Esophagus muscularis mucosa (tissue), 4 donors: ENCODE measurements around the gene PDE4D. TPM values are rescaled to one million over a fixed set of nuclear protein-coding genes. Genes with fewer than 3 reads are reported as not detected.

Source experiments
- DNase-seq: peaks from one replicate; pipeline ENCODE4 v3.0.0-alpha.2; 2017; ENCODE audit errors: extremely low spot score
- H3K27ac ChIP-seq, 4 donors: fragments of 200-600 bp; sonication (generic); replicated peaks in 1 of 4; 1 replicate in 3 of 4; 2 replicates in 1 of 4; pipeline ENCODE4 v1.5.1; 2016 to 2019; ENCODE audit warnings: mild to moderate bottlenecking in 1 of 4
- H3K27me3 ChIP-seq, 4 donors: fragments of 200-600 bp; sonication (generic); one replicate each; pipeline versions ENCODE4 v1.5.1 to v1.6.0; 2016 to 2019
- H3K36me3 ChIP-seq, 4 donors: fragments of 200-600 bp; sonication (generic); one replicate each; pipeline ENCODE4 v1.5.1; 2016 to 2019
- H3K4me1 ChIP-seq, 4 donors: fragments of 200-600 bp; sonication (generic); one replicate each; pipeline ENCODE4 v1.5.1; 2016 to 2019
- H3K4me3 ChIP-seq, 4 donors: fragments of 200-600 bp; sonication (generic); 1 replicate in 2 of 4; 2 replicates in 2 of 4; pipeline ENCODE4 v1.5.1; 2016 to 2019; ENCODE audit warnings: mild to moderate bottlenecking in 4 of 4, moderate library complexity in 1 of 4
- H3K9me3 ChIP-seq, 4 donors: fragments of 200-600 bp; sonication (generic); 1 replicate in 3 of 4; 2 replicates in 1 of 4; pipeline ENCODE4 v1.5.1; 2016 to 2019
- CTCF ChIP-seq, 3 experiments: fragments of 200-600 bp in 2 of 3; fragments of 450-650 bp in 1 of 3; sonication (generic) in 2 of 3; IDR thresholded peaks; one replicate each; pipeline ENCODE4 v1.5.1; 2017 to 2019; ENCODE audit warnings: antibody characterized with exemption in 3 of 3, mild to moderate bottlenecking in 2 of 3, moderate library complexity in 1 of 3
- EP300 ChIP-seq: sonication (generic); formaldehyde crosslinking; IDR thresholded peaks from one replicate; pipeline ENCODE4 v1.6.1; 2017; ENCODE audit warnings: antibody characterized with exemption
- POLR2A ChIP-seq: fragments of 450-650 bp; IDR thresholded peaks from one replicate; pipeline ENCODE4 v1.6.1; 2017; ENCODE audit warnings: antibody characterized with exemption, moderate library complexity, mild to moderate bottlenecking, low read depth
- POLR2AphosphoS5 ChIP-seq, 2 donors: sonication (generic); formaldehyde crosslinking; IDR thresholded peaks; one replicate each; pipeline ENCODE4 v1.6.1; 2017; ENCODE audit warnings: antibody characterized with exemption in 2 of 2
- WGBS: methylation state at CpG from one replicate; pipeline ENCODE4 v1.1.5; 2018; 5-methylcytosine and 5-hydroxymethylcytosine counted together
- intact Hi-C: fragments of 100-400 bp; cut with DNase I; formaldehyde crosslinking; loops from one replicate; pipeline ENCODE4 v1.15.1; 2023
- total RNA-seq, 4 donors: library from RNA; depleted of rRNA; stranded (reverse); fragments of >200 nt; gene quantifications; one replicate each; pipeline versions ENCODE4 v1.1.0 to v1.2.1, GENCODE V29; 2016

PDE4D gene
- total RNA-seq, 4 donors from 2014 or later = 39.2 to 87.0 (median 50.2) TPM

- WGBS = 77% methylated on average over 4 of the region's 4 CpGs
- TF ChIP-seq CTCF (IDR thresholded peaks at IDR 0.05) (no peak), POLR2AphosphoS5 (IDR thresholded peaks at IDR 0.05) (no peak), EP300 (no peak), POLR2A (no peak)
- intact Hi-C loops = no loop called here
- no peak overlapping the region for H3K27ac ChIP-seq
- H3K4me3 ChIP-seq = no peak overlapping the region
- no peak for DNase-seq
- H3K36me3 ChIP-seq = no peaks in the 10 kb centered on the region
- H3K27me3 ChIP-seq = no peaks in the 10 kb centered on the region
- H3K9me3 ChIP-seq = no peaks in the 10 kb centered on the region
- no peaks in the 10 kb centered on the region for H3K4me1 ChIP-seq
Measured at GRCh38 chr5:59833448-59833847, 60.1 kb downstream of the PDE4D start.

GRCh38 chr5:59832577-59833301 is 60.8 kb downstream of the PDE4D start:
- intact Hi-C loops = no loop called here
- Histone ChIP-seq H3K36me3 (no peaks in the 10 kb centered on the region), H3K27ac (no peak overlapping the region), H3K27me3 (no peaks in the 10 kb centered on the region), H3K9me3 (no peaks in the 10 kb centered on the region), H3K4me1 (no peaks in the 10 kb centered on the region), H3K4me3 (no peak overlapping the region)
- TF ChIP-seq CTCF (IDR thresholded peaks at IDR 0.05) (no peak), POLR2A (no peak), EP300 (no peak), POLR2AphosphoS5 (IDR thresholded peaks at IDR 0.05) (no peak)
- DNase-seq = no peak
- 86% methylated on average over 7 of the region's 7 CpGs for whole genome bisulfite sequencing

GRCh38 chr5:59831326-59832010 is 62.1 kb downstream of the PDE4D start:
- intact Hi-C loops = no loop called here
- H3K9me3 ChIP-seq = no peaks in the 10 kb centered on the region
- no peak overlapping the region for H3K27ac ChIP-seq
- WGBS = 78% methylated on average over 4 of the region's 4 CpGs
- no peak overlapping the region for H3K4me3 ChIP-seq
- no peak for DNase-seq
- no peak for TF ChIP-seq EP300
- TF ChIP-seq POLR2A = no peak
- TF ChIP-seq CTCF (IDR thresholded peaks at IDR 0.05) = no peak
- no peak for TF ChIP-seq POLR2AphosphoS5 (IDR thresholded peaks at IDR 0.05)
- H3K36me3 ChIP-seq = no peaks in the 10 kb centered on the region
- H3K27me3 ChIP-seq = no peaks in the 10 kb centered on the region
- H3K4me1 ChIP-seq = no peaks in the 10 kb centered on the region

- Histone ChIP-seq H3K4me3 (no peak overlapping the region), H3K36me3 (no peaks in the 10 kb centered on the region), H3K27me3 (no peaks in the 10 kb centered on the region), H3K4me1 (no peaks in the 10 kb centered on the region), H3K9me3 (no peaks in the 10 kb centered on the region), H3K27ac (no peak overlapping the region)
- WGBS = 74% methylated on average over 2 of the region's 2 CpGs
- TF ChIP-seq POLR2AphosphoS5 (IDR thresholded peaks at IDR 0.05) = no peak
- no peak for TF ChIP-seq EP300
- TF ChIP-seq CTCF (IDR thresholded peaks at IDR 0.05) = no peak
- TF ChIP-seq POLR2A = no peak
- no peak for DNase-seq
- intact Hi-C loops = no loop called here
Measured at GRCh38 chr5:59830536-59831200, 62.9 kb downstream of the PDE4D start.
